ENCODE data around the gene OR8B2. TPM values are rescaled to one million over a fixed set of nuclear protein-coding genes. Genes with fewer than 3 reads are reported as not detected.

OR8B2 gene
- total RNA-seq, 1 donor from 2014 or later, result not detected

GRCh38 chr11:124346311-124346955 is 37.9 kb downstream of the OR8B2 start:
- no peaks in the 10 kb centered on the region for H3K4me1 Mint-ChIP-seq (ENCODE audit: low read depth, unreplicated experiment)
- H3K9me3 Mint-ChIP-seq (ENCODE audit: unreplicated experiment), result no peaks in the 10 kb centered on the region
- TF ChIP-seq CTCF (IDR thresholded peaks at IDR 0.05; ENCODE audit: partially characterized antibody, unreplicated experiment), result no peak
- no peaks in the 10 kb centered on the region for H3K36me3 Mint-ChIP-seq (ENCODE audit: unreplicated experiment)
- H3K27me3 Mint-ChIP-seq (ENCODE audit: unreplicated experiment), result no peaks in the 10 kb centered on the region
- no peak for DNase-seq
- no peak overlapping the region for H3K27ac Mint-ChIP-seq (ENCODE audit: unreplicated experiment)
- H3K4me3 Mint-ChIP-seq (ENCODE audit: unreplicated experiment), result no peak overlapping the region

- Mint-ChIP-seq H3K9me3 (ENCODE audit: unreplicated experiment) (peaks cover 1% of the 10 kb centered on the region), H3K27me3 (ENCODE audit: unreplicated experiment) (no peaks in the 10 kb centered on the region), H3K36me3 (ENCODE audit: unreplicated experiment) (no peaks in the 10 kb centered on the region), H3K4me1 (ENCODE audit: low read depth, unreplicated experiment) (no peaks in the 10 kb centered on the region), H3K4me3 (ENCODE audit: unreplicated experiment) (no peak overlapping the region), H3K27ac (ENCODE audit: unreplicated experiment) (no peak overlapping the region)
- no peak for DNase-seq
- no peak for TF ChIP-seq CTCF (IDR thresholded peaks at IDR 0.05; ENCODE audit: partially characterized antibody, unreplicated experiment)
Observed at GRCh38 chr11:124344346-124344745, 40.0 kb downstream of the OR8B2 start.

DNA sequence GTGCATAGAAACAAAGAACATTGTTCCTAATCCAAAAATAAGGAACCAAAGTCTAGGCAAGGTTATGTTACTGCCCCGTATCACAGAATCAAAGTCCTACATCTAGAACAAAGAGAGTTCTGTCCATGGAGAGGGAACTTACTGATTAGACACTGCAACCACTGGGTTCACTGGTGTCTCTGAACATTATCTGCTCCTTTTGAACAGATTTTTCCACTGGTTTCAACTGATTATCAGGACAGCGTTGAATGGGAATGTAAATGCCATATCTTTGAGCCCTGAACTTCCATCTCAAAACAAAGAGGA is 44.2 kb downstream of the OR8B2 start:
- no peak for TF ChIP-seq CTCF (IDR thresholded peaks at IDR 0.05; ENCODE audit: partially characterized antibody, unreplicated experiment)

GRCh38 chr11:124339396-124340141 is 44.7 kb downstream of the OR8B2 start:
- Mint-ChIP-seq H3K4me3 (ENCODE audit: unreplicated experiment) (no peak overlapping the region), H3K27me3 (ENCODE audit: unreplicated experiment) (no peaks in the 10 kb centered on the region)
- no peak for DNase-seq

More for the DNA sequence above, 44.2 kb downstream of the OR8B2 start:
- Mint-ChIP-seq H3K27me3 (ENCODE audit: unreplicated experiment) (no peaks in the 10 kb centered on the region), H3K4me3 (ENCODE audit: unreplicated experiment) (no peak overlapping the region), H3K36me3 (ENCODE audit: unreplicated experiment) (no peaks in the 10 kb centered on the region), H3K27ac (ENCODE audit: unreplicated experiment) (no peak overlapping the region), H3K9me3 (ENCODE audit: unreplicated experiment) (peaks cover 1% of the 10 kb centered on the region), H3K4me1 (ENCODE audit: low read depth, unreplicated experiment) (no peaks in the 10 kb centered on the region)
- DNase-seq, result no peak

More at GRCh38 chr11:124339396-124340141, 44.7 kb downstream of the OR8B2 start:
- Mint-ChIP-seq H3K4me1 (ENCODE audit: low read depth, unreplicated experiment) (no peaks in the 10 kb centered on the region), H3K9me3 (ENCODE audit: unreplicated experiment) (peaks cover 1% of the 10 kb centered on the region), H3K27ac (ENCODE audit: unreplicated experiment) (no peak overlapping the region), H3K36me3 (ENCODE audit: unreplicated experiment) (no peaks in the 10 kb centered on the region)
- no peak for TF ChIP-seq CTCF (IDR thresholded peaks at IDR 0.05; ENCODE audit: partially characterized antibody, unreplicated experiment)

Other genes with a start within 250 kb of the OR8B2 start
- gene OR10D3, start 201.2 kb downstream of the OR8B2 start, total RNA-seq (ENCODE audit: unreplicated experiment), result 0.29 TPM
- not detected for gene OR8G1, start 143.4 kb downstream of the OR8B2 start, total RNA-seq (ENCODE audit: unreplicated experiment)
- not detected for gene OR8G5, start 128.1 kb downstream of the OR8B2 start, total RNA-seq (ENCODE audit: unreplicated experiment)
- gene OR8D1, start 70.5 kb downstream of the OR8B2 start, total RNA-seq (ENCODE audit: unreplicated experiment), result not detected
- gene OR8D2, start 64.3 kb downstream of the OR8B2 start, total RNA-seq (ENCODE audit: unreplicated experiment), result not detected
- gene OR8B3, start 14.5 kb upstream of the OR8B2 start, total RNA-seq (ENCODE audit: unreplicated experiment), result not detected
- gene OR8B4, start 40.4 kb upstream of the OR8B2 start, total RNA-seq (ENCODE audit: unreplicated experiment), result not detected
- gene OR8B8, start 61.2 kb upstream of the OR8B2 start, total RNA-seq (ENCODE audit: unreplicated experiment), result not detected
- gene OR8B12, start 159.2 kb upstream of the OR8B2 start, total RNA-seq (ENCODE audit: unreplicated experiment), result not detected
- not detected for gene OR8A1, start 185.5 kb upstream of the OR8B2 start, total RNA-seq (ENCODE audit: unreplicated experiment)
- gene PANX3, start 226.9 kb upstream of the OR8B2 start, total RNA-seq (ENCODE audit: unreplicated experiment), result not detected
- gene TBRG1, start 238.4 kb upstream of the OR8B2 start, total RNA-seq (ENCODE audit: unreplicated experiment), result 35.3 TPM

All from glutamatergic neuron (in vitro differentiated cells).